ENCODE data around the gene CST5. TPM values are rescaled to one million over a fixed set of nuclear protein-coding genes. Genes with fewer than 3 reads are reported as not detected.
A peak's percentile ranks its signal among the peaks of the same experiment; 100 is the strongest.
"Not testable (repeated sequence)": the region's sequence is repeated elsewhere in the genome, so short reads cannot be mapped to it uniquely, and the experiment has no call there.

The CST5 gene
- total RNA-seq, 2 experiments from 2014 or later: not detected

DNA sequence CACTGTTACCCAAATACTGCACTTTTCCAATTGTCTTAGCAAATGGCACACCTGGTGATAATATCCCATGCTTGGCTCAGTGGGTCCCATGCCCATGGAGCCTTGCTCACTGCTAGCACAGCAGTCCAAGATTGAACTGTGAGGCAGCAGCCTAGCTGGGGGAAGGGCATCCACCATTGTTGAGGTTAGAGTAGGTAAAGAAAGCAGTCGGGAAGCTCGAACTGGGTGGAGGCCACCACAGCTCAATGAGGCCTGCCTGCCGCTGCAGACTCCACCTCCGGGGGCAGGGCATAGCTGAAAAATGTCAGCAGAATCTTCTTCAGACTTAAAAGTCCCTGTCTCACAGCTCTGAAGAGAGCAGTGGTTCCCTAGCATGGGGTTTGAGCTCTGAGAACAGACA is 43.8 kb downstream of the CST5 start:
- peaks cover 21% of the 10 kb centered on the region for H3K4me1 Mint-ChIP-seq
- DNase-seq (peak; percentile 46), ATAC-seq (peak; percentile 36)
- H3K27ac Mint-ChIP-seq: no peak overlapping the region
- ChIA-PET POLR2A (no interaction called here), CTCF (interaction anchor here (0.5 kb wide), 1 partner anchor 1146 kb away, joined by 5 read pairs; no protein-coding TSS in a partner anchor)
- intact Hi-C loops (cut with DNase I, micrococcal nuclease): no loop called here
- peaks cover 7% of the 10 kb centered on the region for H3K9me3 Mint-ChIP-seq (ENCODE audit: low read depth)
- H3K4me3 Mint-ChIP-seq: no peak overlapping the region
- peaks cover 3% of the 10 kb centered on the region for H3K27me3 Mint-ChIP-seq
- no peaks in the 10 kb centered on the region for H3K36me3 Mint-ChIP-seq (ENCODE audit: low read depth)

DNA sequence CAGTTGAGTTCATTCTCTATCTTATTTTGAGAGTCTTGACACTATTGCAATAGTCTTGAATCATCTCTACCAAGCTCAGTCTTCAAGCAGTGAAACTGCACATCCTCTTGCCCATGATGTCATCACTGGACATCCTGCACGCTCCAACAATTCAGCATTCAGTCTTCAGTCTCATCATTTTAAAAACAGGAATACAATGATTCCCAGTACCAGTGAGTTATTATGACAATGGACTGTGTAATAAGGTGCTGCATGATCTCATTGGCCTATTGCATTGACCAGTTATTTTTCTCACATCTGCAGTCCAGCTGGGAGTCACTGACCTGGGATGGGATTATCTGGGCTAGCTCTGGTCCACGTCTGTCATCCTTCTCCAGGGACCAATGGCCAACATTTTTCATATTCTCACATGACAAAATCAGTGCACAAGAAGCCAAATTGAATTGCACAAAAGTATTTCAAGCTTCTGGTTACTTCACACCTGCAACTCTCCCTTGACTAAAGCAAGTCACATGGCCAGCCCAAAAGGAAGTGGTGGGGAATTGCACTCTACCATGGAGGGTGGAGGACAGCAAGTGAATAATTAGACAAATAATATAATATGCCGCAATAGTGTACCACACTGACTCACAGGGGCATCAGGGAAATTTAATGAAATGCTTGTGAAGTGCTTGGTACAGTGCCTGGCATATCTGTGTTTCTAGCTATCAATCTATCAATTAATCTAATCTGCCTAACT is 46.6 kb downstream of the CST5 start:
- no peak for DNase-seq
- POLR2A ChIA-PET: no interaction called here
- H3K4me1 Mint-ChIP-seq: peaks cover 21% of the 10 kb centered on the region
- CTCF ChIA-PET: interaction anchor here (1.0 kb wide), 1 partner anchor 54 kb away, joined by 3 read pairs; no protein-coding TSS in a partner anchor
- intact Hi-C loops (cut with DNase I, micrococcal nuclease): no loop called here
- H3K36me3 Mint-ChIP-seq (ENCODE audit: low read depth): no peaks in the 10 kb centered on the region
- peaks cover 3% of the 10 kb centered on the region for H3K9me3 Mint-ChIP-seq (ENCODE audit: low read depth)
- H3K4me3 Mint-ChIP-seq: no peak overlapping the region
- H3K27me3 Mint-ChIP-seq: peaks cover 2% of the 10 kb centered on the region
- no peak for ATAC-seq
- H3K27ac Mint-ChIP-seq: no peak overlapping the region

DNA sequence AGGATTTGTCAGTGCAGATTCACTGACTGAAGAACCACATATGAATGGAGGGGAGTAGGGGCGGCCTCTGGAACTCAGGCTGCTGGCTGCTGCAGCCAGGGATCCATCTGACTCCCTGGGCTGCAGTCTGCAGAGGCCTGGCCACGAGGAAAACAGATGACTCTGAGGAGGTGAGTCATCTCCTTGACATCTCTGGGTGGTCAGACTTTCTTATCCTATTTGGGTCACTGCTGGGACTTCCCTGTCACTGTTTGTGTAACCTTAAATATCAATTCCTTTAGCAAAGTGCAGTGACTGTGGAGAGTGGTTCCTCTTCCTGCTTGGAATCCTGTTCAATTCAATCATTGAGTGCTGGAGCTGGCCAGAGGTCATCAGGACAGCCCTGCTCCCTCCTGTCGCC is 47.6 kb downstream of the CST5 start:
- H3K36me3 Mint-ChIP-seq (ENCODE audit: low read depth); intact Hi-C loops (cut with DNase I, micrococcal nuclease); H3K9me3 Mint-ChIP-seq (ENCODE audit: low read depth); H3K27me3 Mint-ChIP-seq; H3K27ac Mint-ChIP-seq; POLR2A ChIA-PET; ATAC-seq; DNase-seq; H3K4me3 Mint-ChIP-seq: not testable (repeated sequence)
- H3K4me1 Mint-ChIP-seq: peaks cover 21% of the 10 kb centered on the region
- CTCF ChIA-PET: interaction anchor here (1.0 kb wide), 1 partner anchor 55 kb away, joined by 3 read pairs; no protein-coding TSS in a partner anchor

DNA sequence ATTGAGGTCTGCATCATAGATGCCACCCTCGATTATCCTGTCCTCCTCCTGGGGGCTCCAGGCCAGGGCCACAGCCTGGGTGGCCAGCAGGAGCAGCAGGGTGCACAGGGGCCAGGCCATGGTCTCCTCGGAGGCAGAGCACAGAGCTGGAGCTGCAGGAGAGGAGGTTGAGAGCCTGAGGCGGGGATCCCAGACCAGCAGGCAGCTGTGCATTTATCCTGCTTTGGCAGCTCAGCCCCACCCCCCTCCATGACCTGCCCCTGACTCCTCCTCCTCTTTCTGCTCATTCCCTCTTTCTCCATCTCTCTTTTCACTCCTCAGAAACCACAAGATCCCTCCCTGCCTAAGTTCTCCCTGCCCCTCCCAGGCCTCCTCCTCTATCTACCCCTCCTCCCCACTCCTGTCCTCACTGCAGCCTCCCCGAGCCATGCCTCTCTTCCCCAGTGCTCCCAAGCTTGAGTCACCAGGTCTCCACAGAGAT is 53.0 kb downstream of the CST5 start, which contains the start of gene CST2:
Gene CST2 (minus strand): TSS at position 189 of the 481 bp plus-strand sequence. CDS start 69 bp downstream, at position 120.
- no peaks in the 10 kb centered on the region for H3K36me3 Mint-ChIP-seq (ENCODE audit: low read depth)
- ChIA-PET POLR2A (no interaction called here), CTCF (no interaction called here)
- intact Hi-C loops (cut with DNase I, micrococcal nuclease): no loop called here
- H3K4me1 Mint-ChIP-seq: peaks cover 3% of the 10 kb centered on the region
- no peak within 1 kb of the TSS for H3K4me3 Mint-ChIP-seq
- H3K27ac Mint-ChIP-seq: no peak within 1 kb of the TSS
- H3K9me3 Mint-ChIP-seq (ENCODE audit: low read depth): no peaks in the 10 kb centered on the region
- no peak for DNase-seq
- no peak for ATAC-seq
- H3K27me3 Mint-ChIP-seq: no peaks in the 10 kb centered on the region

Other genes starting within 250 kb of the CST5 start
- gene CST3, start 241.8 kb downstream of the CST5 start, total RNA-seq: 1 to 10 TPM; 1.0 to 1.4 TPM
- not detected for gene CST4, start 190.7 kb downstream of the CST5 start, total RNA-seq
- gene CST1, start 128.8 kb downstream of the CST5 start, total RNA-seq: not detected
- not detected for gene CST2, start 53.0 kb downstream of the CST5 start, total RNA-seq
- not detected for gene GGTLC1, start 109.0 kb upstream of the CST5 start, total RNA-seq

All from activated CD4-positive, alpha-beta T cell treated with anti-CD3 and anti-CD28 coated beads for 36 hours (primary cell).